HepG2 (cell line): ENCODE data around the gene RABGAP1. TPM values are rescaled to one million over a fixed set of nuclear protein-coding genes. Genes with fewer than 3 reads are reported as not detected.

Source experiments
- CHCHD3 ChIP-seq: sonication (generic); formaldehyde crosslinking; IDR thresholded peaks from 2 replicates; pipeline ENCODE4 v1.8.0; 2022; ENCODE audit warnings: mild to moderate bottlenecking, missing genetic modification reagents, moderate library complexity
- DMAP1 ChIP-seq: IDR thresholded peaks from 2 replicates; pipeline ENCODE4 v1.6.1; 2016
- GATAD1 ChIP-seq: IDR thresholded peaks from 2 replicates; pipeline ENCODE4 v1.6.1; 2016; ENCODE audit warnings: missing genetic modification reagents, missing compliant biosample characterization
- GATAD2A ChIP-seq: IDR thresholded peaks from 2 replicates; pipeline ENCODE4 v1.6.1; 2016
- HNRNPLL ChIP-seq: fragments of 200-400 bp; formaldehyde crosslinking; IDR thresholded peaks from 2 replicates; pipeline ENCODE4 v1.6.1; 2017; ENCODE audit warnings: mild to moderate bottlenecking, low read depth, low read length; ENCODE audit not compliant: poor library complexity, severe bottlenecking
- HNRNPUL1 ChIP-seq: fragments of 200-400 bp; formaldehyde crosslinking; IDR thresholded peaks from 2 replicates; pipeline ENCODE4 v1.6.1; 2017; ENCODE audit warnings: low read depth, mild to moderate bottlenecking, low read length, moderate library complexity
- KDM3A ChIP-seq: IDR thresholded peaks from 2 replicates; pipeline ENCODE4 v1.6.1; 2018; ENCODE audit warnings: low read depth, missing compliant biosample characterization
- KDM6A ChIP-seq: IDR thresholded peaks from 2 replicates; pipeline ENCODE4 v1.6.1; 2016; ENCODE audit warnings: low read depth
- LCORL ChIP-seq, 2 experiments: fragments of 450-650 bp in 1 of 2; sonication (generic) in 1 of 2; formaldehyde crosslinking in 1 of 2; IDR thresholded peaks; 2 replicates each; pipeline versions ENCODE4 v1.5.0 to v1.6.1; 2017 to 2020; ENCODE audit warnings: antibody characterized with exemption in 1 of 2, missing genetic modification reagents in 1 of 2
- MXD4 ChIP-seq: IDR thresholded peaks from 2 replicates; pipeline ENCODE4 v1.6.1; 2016; ENCODE audit warnings: mild to moderate bottlenecking, missing biosample characterization, missing genetic modification reagents
- MYC ChIP-seq: sonication (generic); formaldehyde crosslinking; IDR thresholded peaks from 2 replicates; pipeline ENCODE4 v1.9.0; 2021; ENCODE audit warnings: missing genetic modification reagents, borderline replicate concordance
- RCOR2 ChIP-seq: IDR thresholded peaks from 2 replicates; pipeline ENCODE4 v1.6.1; 2016; ENCODE audit warnings: missing biosample characterization, missing genetic modification reagents
- SOX13 ChIP-seq, 3 experiments: fragments of 450-650 bp in 1 of 3; sonication (generic) in 1 of 3; formaldehyde crosslinking in 1 of 3; IDR thresholded peaks in 2 of 3; conservative IDR thresholded peaks in 1 of 3; 2 replicates each; pipeline versions ENCODE4 v1.5.0 to v1.6.1; 2016 to 2020; ENCODE audit warnings: antibody characterized with exemption in 1 of 3, mild to moderate bottlenecking in 1 of 3, missing compliant biosample characterization in 1 of 3, missing genetic modification reagents in 1 of 3, moderate library complexity in 1 of 3
- TFAP4 ChIP-seq: sonication (generic); IDR thresholded peaks from 2 replicates; pipeline ENCODE4 v1.6.1; 2016; ENCODE audit warnings: low read depth, borderline replicate concordance
- THAP11 ChIP-seq: IDR thresholded peaks from 2 replicates; pipeline ENCODE4 v1.6.1; 2016; ENCODE audit warnings: missing biosample characterization, missing genetic modification reagents
- UBTF ChIP-seq: sonication (generic); formaldehyde crosslinking; IDR thresholded peaks from 2 replicates; pipeline ENCODE4 v1.4.0; 2020; ENCODE audit warnings: mild to moderate bottlenecking, missing genetic modification reagents
- ZBTB20 ChIP-seq: sonication (generic); formaldehyde crosslinking; IDR thresholded peaks from 2 replicates; pipeline ENCODE4 v1.8.1; 2023; ENCODE audit warnings: missing genetic modification reagents, low read depth, mild to moderate bottlenecking, borderline replicate concordance
- ZBTB4 ChIP-seq: sonication (generic); formaldehyde crosslinking; IDR thresholded peaks from 2 replicates; pipeline ENCODE4 v1.4.0; 2020; ENCODE audit warnings: missing genetic modification reagents, mild to moderate bottlenecking, borderline replicate concordance
- ZNF138 ChIP-seq: sonication (generic); formaldehyde crosslinking; IDR thresholded peaks from 2 replicates; pipeline ENCODE4 v1.5.0; 2020; ENCODE audit warnings: mild to moderate bottlenecking, low read depth, missing genetic modification reagents
- ZNF333 ChIP-seq: sonication (generic); formaldehyde crosslinking; IDR thresholded peaks from 2 replicates; pipeline ENCODE4 v1.4.0; 2020; ENCODE audit warnings: mild to moderate bottlenecking, missing genetic modification reagents, borderline replicate concordance
- ZNF446 ChIP-seq: sonication (generic); formaldehyde crosslinking; IDR thresholded peaks from 2 replicates; pipeline ENCODE4 v1.5.0; 2020; ENCODE audit warnings: mild to moderate bottlenecking, missing genetic modification reagents
- polyA plus RNA-seq, 8 experiments: library from polyadenylated mRNA; depleted of rRNA in 3 of 8; stranded (reverse) in 7 of 8; unstranded in 1 of 8; fragments of >200 nt; fragmentation: Illumina TruSeq in 4 of 8; extraction: Trizol in 4 of 8; gene quantifications; 2 replicates each; pipeline versions ENCODE4 v1.2.1 to v1.2.3, GENCODE V29; 2011 to 2016; ENCODE audit warnings: low read depth in 4 of 8, missing spikeins in 1 of 8, mixed read lengths in 1 of 8; ENCODE audit not compliant: insufficient read depth in 1 of 8
- total RNA-seq, 5 experiments: library from RNA; depleted of rRNA; stranded (reverse); fragments of >200 nt; fragmentation: Illumina TruSeq; extraction: Trizol; gene quantifications; 2 replicates each; pipeline ENCODE4 v1.2.3, GENCODE V29; 2016; ENCODE audit warnings: low read depth in 1 of 5

The RABGAP1 gene
- total and polyA plus RNA-seq, 2 of the 13 experiments (the other 11 are each of a cell fraction or from before 2014, with no cell fraction given) = 19.1 to 19.3 TPM

- TF ChIP-seq UBTF (CRISPR knock-in tag) = peak; percentile 20; the same call in 1 of the 2 replicates
- 0 out of 2 replicates have a peak, but pooled peaks have one; percentile 22 for TF ChIP-seq KDM6A (CRISPR knock-in tag)
- peak; percentile 91 for TF ChIP-seq GATAD2A (CRISPR knock-in tag)
- TF ChIP-seq ZNF446 (CRISPR knock-in tag) = no peak
- TF ChIP-seq SOX13 (IDR thresholded peaks at IDR 0.05) = no peak
- peak in 1 of 2 experiments; percentile 61; a peak in 2 of 4 replicates for TF ChIP-seq SOX13 (CRISPR knock-in tag; conservative IDR thresholded peaks at IDR 0.05 in 1 of 2, IDR thresholded peaks at IDR 0.05 in 1 of 2)
- TF ChIP-seq THAP11 (CRISPR knock-in tag) = peak; percentile 43; the same call in 1 of the 2 replicates
- no peak for TF ChIP-seq HNRNPLL
- peak; percentile 45; the same call in 1 of the 2 replicates for TF ChIP-seq ZBTB20
- peak; percentile 69 for TF ChIP-seq MYC
- TF ChIP-seq ZBTB4 (CRISPR knock-in tag) = peak; percentile 73; the same call in 1 of the 2 replicates
- no peak for TF ChIP-seq CHCHD3 (CRISPR knock-in tag)
- TF ChIP-seq LCORL (IDR thresholded peaks at IDR 0.05) = no peak
- peak; percentile 63; the same call in 1 of the 2 replicates for TF ChIP-seq LCORL (CRISPR knock-in tag; IDR thresholded peaks at IDR 0.05)
- peak; percentile 43; the same call in 1 of the 2 replicates for TF ChIP-seq TFAP4
- no peak for TF ChIP-seq ZNF333 (CRISPR knock-in tag)
- peak; percentile 44; the same call in 1 of the 2 replicates for TF ChIP-seq MXD4 (CRISPR knock-in tag)
- no peak for TF ChIP-seq KDM3A (CRISPR knock-in tag)
- TF ChIP-seq ZNF138 = no peak
- TF ChIP-seq GATAD1 (CRISPR knock-in tag) = 0 out of 2 replicates have a peak, but pooled peaks have one; percentile 17
- peak; percentile 41; the same call in 1 of the 2 replicates for TF ChIP-seq RCOR2 (CRISPR knock-in tag)
- TF ChIP-seq DMAP1 (CRISPR knock-in tag) = 0 out of 2 replicates have a peak, but pooled peaks have one; percentile 21
- TF ChIP-seq HNRNPUL1 = no peak
These were observed 168.9 kb downstream of the RABGAP1 start (continued) for GRCh38 chr9:123109540-123110279.
